ENCODE data around the gene FRA10AC1. TPM values are rescaled to one million over a fixed set of nuclear protein-coding genes. Genes with fewer than 3 reads are reported as not detected.

The FRA10AC1 gene
- total RNA-seq, 1 experiment from 2014 or later = 12.4 TPM

DNA sequence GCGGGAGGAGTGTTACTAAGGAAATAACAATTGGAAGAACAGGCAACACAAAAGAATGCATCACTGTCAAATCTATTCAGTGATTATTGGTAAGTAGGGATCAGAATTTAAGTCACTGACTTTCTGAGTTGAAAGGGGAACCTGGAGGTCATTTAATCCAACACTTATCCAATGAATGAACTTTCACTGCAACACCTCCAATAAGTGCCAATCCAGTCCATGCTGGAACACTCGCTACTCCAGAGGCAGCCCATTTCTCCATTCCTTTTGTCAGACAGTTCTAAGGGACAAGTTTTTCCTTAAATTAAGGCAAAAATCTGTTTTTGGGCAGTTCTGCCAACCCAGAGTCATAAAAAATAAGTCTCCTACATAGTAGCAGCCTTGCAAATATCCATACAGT is 29.5 kb downstream of the FRA10AC1 start:
- no peak overlapping the region for H3T11ph ChIP-seq (ENCODE audit: low read length)
- no peaks in the 10 kb centered on the region for H3K9me3 Mint-ChIP-seq
- no peak overlapping the region for H2BK20ac ChIP-seq (ENCODE audit: low read depth, low read length, poor library complexity, severe bottlenecking)
- H3K56ac ChIP-seq (ENCODE audit: insufficient read length, low read depth, low read length) = no peak overlapping the region
- H3K9ac ChIP-seq (ENCODE audit: extremely low read depth, insufficient read length, low read length) = no peak overlapping the region
- no peak overlapping the region for H2BK15ac ChIP-seq (ENCODE audit: low read depth, low read length)
- no peak overlapping the region for H2BK5ac ChIP-seq (ENCODE audit: insufficient read length, low read length)
- no peaks in the 10 kb centered on the region for H3K79me1 ChIP-seq (ENCODE audit: insufficient read depth, low read depth, low read length, poor library complexity, severe bottlenecking)
- no peak overlapping the region for H2BK12ac ChIP-seq (ENCODE audit: insufficient read length, low read depth, low read length)
- no peak overlapping the region for H2AK5ac ChIP-seq (ENCODE audit: insufficient read length, low read length)
- no peak overlapping the region for H3K4ac ChIP-seq (ENCODE audit: low read depth, low read length)
- WGBS (ENCODE audit: extremely low coverage, insufficient read length, low lambda C conversion rate) = no CpG with 5 or more reads among the region's 2 CpGs
- no peaks in the 10 kb centered on the region for H3K4me1 Mint-ChIP-seq
- peaks cover 2 to 29% (median 17%) of the 10 kb centered on the region in 3 experiments; a peak in 5 of 7 replicates for H3K36me3 Mint-ChIP-seq (ENCODE audit: insufficient read depth in 1 of 3, low read depth in 3 of 3)
- no peak for DNase-seq
- H4K5ac ChIP-seq (ENCODE audit: insufficient read length, low read depth, low read length) = no peak overlapping the region
- no peak overlapping the region for H2AFZ ChIP-seq (ENCODE audit: low read length)
- no peak overlapping the region for H3K4me2 ChIP-seq (ENCODE audit: insufficient read depth, insufficient read length, low read length)
- H4K8ac ChIP-seq (replicated peaks; ENCODE audit: insufficient read length, low read depth, low read length) = no peak overlapping the region
- H3K27me3 ChIP-seq (ENCODE audit: insufficient read depth, low read length) = no peaks in the 10 kb centered on the region
- no peak overlapping the region for H3K23ac ChIP-seq (ENCODE audit: insufficient read length, low read depth, low read length)
- no peak overlapping the region for H4K91ac ChIP-seq (ENCODE audit: insufficient read length, low read depth, low read length)
- TF ChIP-seq, protein P1, sequence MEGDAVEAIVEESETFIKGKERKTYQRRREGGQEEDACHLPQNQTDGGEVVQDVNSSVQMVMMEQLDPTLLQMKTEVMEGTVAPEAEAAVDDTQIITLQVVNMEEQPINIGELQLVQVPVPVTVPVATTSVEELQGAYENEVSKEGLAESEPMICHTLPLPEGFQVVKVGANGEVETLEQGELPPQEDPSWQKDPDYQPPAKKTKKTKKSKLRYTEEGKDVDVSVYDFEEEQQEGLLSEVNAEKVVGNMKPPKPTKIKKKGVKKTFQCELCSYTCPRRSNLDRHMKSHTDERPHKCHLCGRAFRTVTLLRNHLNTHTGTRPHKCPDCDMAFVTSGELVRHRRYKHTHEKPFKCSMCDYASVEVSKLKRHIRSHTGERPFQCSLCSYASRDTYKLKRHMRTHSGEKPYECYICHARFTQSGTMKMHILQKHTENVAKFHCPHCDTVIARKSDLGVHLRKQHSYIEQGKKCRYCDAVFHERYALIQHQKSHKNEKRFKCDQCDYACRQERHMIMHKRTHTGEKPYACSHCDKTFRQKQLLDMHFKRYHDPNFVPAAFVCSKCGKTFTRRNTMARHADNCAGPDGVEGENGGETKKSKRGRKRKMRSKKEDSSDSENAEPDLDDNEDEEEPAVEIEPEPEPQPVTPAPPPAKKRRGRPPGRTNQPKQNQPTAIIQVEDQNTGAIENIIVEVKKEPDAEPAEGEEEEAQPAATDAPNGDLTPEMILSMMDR (conservative IDR thresholded peaks at IDR 0.05) = no peak
- H3K18ac ChIP-seq (ENCODE audit: insufficient read length, low read depth, low read length) = no peak overlapping the region
- no peaks in the 10 kb centered on the region for H3K23me2 ChIP-seq (ENCODE audit: insufficient read length, low read depth, low read length, poor library complexity, severe bottlenecking)
- no peaks in the 10 kb centered on the region for H3K4me1 ChIP-seq (ENCODE audit: insufficient read depth, low read length)
- no peak overlapping the region for H3K27ac Mint-ChIP-seq
- H3K79me2 ChIP-seq (ENCODE audit: insufficient read depth, low read length) = no peaks in the 10 kb centered on the region
- H4K20me1 ChIP-seq (ENCODE audit: control insufficient read depth, insufficient read depth, insufficient read length) = no peaks in the 10 kb centered on the region
- no peak overlapping the region for H3K14ac ChIP-seq (ENCODE audit: insufficient read depth, low read length)
- H3K9me3 ChIP-seq (ENCODE audit: control insufficient read depth, low read depth, low read length) = no peaks in the 10 kb centered on the region
- H2BK120ac ChIP-seq (ENCODE audit: low read depth, low read length, poor library complexity, severe bottlenecking) = no peak overlapping the region
- H3K4me3 Mint-ChIP-seq = no peak overlapping the region
- H3K27me3 Mint-ChIP-seq (ENCODE audit: low read depth) = no peaks in the 10 kb centered on the region
- no peak overlapping the region for H3K27ac ChIP-seq (ENCODE audit: insufficient read length, low read depth, low read length)
